Left forelimb (tissue), 1 donor: Measurements from ENCODE around the gene SPATA9.

Source experiments
- DNase-seq: peaks from one replicate; pipeline ENCODE4 v3.0.0-alpha.2; 2018; ENCODE audit warnings: low spot score

SPATA9 gene, protein sequence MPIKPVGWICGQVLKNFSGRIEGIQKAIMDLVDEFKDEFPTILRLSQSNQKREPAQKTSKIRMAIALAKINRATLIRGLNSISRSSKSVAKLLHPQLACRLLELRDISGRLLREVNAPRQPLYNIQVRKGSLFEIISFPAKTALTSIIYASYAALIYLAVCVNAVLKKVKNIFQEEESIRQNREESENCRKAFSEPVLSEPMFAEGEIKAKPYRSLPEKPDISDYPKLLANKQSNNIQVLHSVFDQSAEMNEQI

GRCh38 chr5:95682891-95683290, at the start of gene SPATA9:
Gene SPATA9 (minus strand): TSS chr5:95682991. CDS start chr5:95682854, 137 bp downstream.
- DNase-seq, result no peak

DNA sequence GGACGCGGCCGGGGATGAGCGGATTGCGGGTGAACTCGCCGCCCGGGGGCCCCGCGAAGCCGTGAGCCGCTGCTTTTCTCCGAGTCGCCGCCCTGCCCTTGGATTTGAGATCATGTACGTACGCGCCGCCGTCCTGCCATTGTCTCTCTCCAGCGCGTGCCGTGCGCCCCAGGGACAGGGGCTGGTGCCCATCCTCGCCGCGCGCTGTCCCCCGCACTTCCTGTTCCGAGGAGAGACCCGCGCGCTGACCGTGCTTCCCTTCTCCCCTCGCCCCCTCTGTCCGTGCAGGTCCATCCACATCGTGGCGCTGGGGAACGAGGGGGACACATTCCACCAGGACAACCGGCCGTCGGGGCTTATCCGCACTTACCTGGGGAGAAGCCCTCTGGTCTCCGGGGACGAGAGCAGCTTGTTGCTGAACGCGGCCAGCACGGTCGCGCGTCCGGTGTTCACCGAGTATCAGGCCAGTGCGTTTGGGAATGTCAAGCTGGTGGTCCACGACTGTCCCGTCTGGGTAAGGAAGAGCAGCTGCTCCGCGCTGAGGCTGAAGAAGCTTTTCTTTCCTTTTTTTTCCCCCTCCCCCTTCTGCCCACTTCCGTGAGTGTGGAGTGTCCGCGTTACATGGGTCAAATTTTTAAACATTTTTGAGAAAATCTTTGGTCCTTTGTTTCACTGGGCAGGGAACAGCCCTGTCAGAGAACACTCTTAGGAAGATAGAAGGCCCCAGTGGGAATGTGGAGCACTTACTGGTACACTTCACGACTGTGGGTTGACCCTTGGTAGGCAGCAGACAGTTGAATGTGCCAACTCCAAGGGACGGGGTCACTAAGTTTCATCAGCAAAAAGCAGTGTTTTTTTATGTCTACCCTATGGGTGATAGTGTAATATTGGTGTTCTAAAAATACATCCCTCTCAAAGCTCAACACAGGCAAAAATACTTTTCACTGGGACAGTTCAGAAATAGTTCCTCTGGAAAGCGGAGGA, 49.1 kb upstream of the SPATA9 start:
- DNase-seq, result peak; percentile 80

DNA sequence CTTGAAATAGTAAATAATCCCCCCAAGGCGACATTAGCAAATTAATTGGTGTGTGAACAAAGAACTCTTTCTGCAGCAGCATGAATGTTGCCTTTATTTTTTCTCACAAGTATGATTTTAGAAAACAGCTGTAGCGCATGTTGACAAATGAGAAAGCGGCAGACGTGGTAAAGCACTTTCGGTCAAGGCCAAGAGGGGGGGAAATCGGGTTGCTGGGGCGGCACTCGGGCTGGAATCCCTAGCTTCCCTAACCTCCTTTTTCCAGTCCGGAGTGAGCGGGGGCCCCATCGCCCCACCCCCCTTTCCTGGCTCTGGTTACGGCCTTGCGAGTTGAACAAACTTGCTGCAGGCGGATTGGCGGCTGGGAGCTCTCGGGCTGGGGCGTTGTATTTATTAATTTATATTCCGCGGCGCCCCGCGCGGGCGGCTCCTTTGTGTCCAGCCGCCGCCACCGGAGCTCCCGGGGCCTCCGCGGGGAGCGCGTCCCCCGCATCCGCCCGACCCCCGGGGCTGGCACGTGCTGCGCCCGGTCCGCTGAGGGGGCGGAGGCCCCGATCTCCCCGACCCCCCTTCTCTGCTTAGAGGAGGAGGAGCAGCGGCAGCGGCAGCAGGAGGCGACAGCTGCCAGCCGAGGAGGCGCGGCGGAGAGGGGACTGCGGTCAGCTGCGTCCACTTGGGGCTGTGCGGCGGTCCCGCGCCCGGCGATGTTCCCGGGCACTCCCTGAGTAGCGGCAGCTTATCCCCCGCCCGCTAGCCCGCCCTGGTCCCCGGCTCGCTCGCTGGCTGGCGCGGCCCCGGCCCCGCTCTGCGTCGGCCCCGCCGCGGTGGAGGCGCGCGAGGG, 48.2 kb upstream of the SPATA9 start, which contains the start of gene RHOBTB3:
Gene RHOBTB3, plus strand, starts transcription at position 607 of the 841 bp plus-strand sequence. CDS start 347 bp downstream, outside the sequence.
- peak; percentile 98 for DNase-seq

DNA sequence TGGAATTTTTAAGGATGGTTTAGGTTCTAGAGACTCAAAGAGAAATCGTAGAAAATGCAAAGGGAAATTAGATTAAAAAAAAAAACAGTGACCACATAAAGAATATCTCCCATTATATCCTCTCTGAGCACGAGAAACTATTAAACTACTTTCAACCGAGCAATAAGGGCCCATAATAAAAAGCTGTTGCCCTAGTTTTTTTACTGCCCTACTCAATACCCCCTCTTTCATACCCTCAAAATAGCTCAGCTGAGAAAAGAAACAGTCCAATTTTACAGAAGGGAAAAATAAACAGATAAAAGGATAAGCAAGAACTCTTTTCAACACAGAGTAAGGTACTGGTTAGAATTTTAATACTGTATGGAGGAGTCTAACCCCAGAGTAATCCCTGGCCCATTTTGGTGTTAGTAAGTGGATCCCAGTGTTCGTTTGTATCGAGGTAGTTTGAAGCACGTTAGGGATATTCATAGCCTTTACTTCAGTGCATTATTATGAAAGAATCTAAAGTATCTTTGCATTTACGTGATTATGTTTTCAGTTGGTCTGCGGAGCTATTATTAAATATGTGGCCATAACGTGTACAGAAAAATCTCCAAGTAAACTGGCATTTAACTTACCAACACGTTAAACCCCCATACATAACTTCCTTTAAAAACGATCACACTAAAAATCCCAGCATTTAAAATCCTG, 47.4 kb upstream of the SPATA9 start:
- DNase-seq, result no peak

GRCh38 chr5:95729115-95730010, 46.6 kb upstream of the SPATA9 start:
- no peak for DNase-seq

GRCh38 chr5:95728494-95729114, 45.8 kb upstream of the SPATA9 start:
- DNase-seq, result no peak

DNA sequence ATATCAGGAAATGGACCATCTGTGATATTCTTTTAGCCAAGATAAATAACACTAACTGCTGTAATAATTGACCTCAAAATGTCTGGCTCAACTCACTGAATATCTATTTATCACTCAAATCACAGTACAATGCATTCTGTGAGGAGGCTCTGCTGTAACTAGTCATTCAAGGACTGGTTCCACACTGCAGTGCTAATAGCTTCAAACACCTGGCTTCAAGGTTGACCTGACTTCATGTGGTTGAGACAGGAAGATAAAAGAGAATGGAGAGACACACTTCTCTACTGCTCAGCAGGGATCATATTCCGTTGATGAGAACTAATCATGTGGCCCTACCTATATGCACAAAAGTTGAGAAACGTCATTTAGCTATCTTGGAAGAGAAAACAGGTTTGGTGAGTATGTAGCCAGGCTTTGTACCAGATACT, 45.0 kb upstream of the SPATA9 start:
- no peak for DNase-seq

GRCh38 chr5:95726811-95727763, 44.3 kb upstream of the SPATA9 start:
- no peak for DNase-seq

DNA sequence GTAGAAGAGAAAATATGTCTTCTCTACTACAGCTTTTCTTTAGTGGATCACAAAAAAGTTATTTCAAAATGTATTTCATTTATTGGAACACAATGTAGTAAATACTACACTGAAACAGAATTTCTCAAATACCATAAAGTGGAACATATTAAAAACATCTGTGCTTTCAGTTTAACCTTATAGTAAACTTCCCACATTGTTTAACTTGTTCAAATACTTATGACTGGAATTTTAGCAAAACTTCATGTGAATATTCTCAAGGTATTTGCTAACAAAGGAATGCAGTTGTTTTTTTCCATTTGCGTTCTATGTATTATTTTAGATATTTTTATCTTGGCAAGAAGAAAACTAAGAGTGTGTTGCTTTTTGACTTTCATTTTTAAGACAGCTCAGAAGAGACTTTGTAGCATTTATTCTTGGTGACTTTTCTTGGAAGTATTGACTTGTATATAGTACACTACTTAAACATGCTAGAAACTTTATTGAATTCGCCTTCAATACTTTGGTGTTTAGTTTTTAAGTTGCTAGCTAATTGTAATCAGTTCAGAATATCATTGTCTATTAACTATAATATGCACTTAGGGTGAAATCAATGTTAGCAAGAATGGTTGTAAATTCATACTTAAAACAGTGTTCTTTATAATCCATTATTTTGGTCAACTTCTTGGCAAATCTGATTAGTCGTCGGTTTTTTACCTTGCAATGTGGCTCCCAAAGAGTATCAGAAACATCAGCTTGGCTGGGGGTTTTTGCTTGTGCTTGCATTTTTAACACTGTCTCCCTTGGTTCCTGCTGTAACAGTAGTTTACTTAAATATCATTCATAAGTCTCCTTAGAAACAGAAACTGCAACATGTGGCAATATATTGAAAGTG, 43.4 kb upstream of the SPATA9 start:
- DNase-seq, result no peak

- DNase-seq, result no peak
Observed at GRCh38 chr5:95725071-95725820, 42.5 kb upstream of the SPATA9 start.

DNA sequence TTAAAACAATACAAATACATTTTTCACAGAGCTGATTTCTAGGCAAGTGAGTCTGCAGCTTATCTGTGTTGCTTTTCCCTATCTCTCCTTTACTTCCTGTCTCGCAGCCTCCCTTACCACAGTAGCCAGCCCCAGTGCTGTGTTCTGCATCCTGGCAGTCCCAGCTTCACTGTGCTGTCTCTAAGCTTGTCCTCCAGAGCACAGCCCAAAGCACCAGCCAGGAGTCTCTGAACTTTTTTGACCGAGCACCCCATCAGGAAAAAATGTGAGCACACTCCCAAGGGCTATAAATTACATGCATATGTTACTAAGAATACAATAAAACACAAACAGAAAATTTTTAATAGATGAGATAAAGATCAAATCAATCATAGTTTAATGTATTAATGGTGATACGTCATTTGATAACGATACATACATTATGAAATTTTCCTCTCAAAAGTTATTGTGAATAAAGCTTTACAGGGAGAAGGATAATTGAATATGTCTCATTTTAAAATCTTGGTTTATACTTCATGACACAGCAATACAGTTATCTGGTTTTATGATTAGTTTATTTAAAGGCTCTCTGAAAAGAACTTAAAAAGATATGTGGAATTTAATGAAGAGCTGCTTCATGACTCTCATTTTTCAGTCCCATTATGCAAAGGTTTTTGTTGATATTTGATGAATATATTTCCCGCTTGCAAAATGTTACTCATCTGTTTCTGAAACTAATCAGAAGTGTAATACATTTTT, 41.0 kb upstream of the SPATA9 start:
- DNase-seq, result no peak

GRCh38 chr5:95721582-95722295, 38.9 kb upstream of the SPATA9 start:
- no peak for DNase-seq

DNA sequence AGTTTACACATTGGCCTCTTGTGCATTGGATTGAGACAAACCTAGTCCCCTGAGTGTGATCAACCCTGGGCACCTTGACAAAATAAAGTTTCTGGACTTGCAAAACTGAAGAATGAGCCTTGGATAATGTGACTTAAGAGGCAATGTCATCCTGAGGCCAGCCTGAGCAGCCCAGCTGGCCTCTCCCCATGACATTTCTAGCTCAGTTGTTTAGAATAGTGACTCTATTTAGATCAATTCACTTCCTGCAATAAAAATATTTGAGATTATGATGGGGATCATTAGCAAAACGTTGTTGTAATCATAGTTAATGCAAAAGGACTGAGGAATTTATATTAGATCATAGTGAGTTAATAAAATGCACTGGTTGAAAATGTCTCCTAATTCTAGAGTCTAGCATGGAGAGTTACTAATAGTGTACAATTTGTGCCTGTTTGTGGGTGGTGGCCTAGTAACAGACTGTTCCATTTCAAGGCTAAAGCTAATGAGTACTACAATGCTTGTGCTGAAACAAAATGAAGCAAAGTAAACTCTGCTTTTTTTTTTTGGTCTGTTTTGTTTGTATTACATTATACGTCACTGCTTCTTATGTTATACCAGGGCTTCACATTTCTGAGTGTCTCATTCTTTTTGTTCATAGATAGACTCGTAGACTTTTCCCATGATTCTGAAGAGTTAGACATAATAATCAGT, 37.4 kb upstream of the SPATA9 start:
- DNase-seq, result no peak

- no peak for DNase-seq
Observed at GRCh38 chr5:95718738-95719137, 35.9 kb upstream of the SPATA9 start.

- no peak for DNase-seq
Observed at GRCh38 chr5:95718203-95718602, 35.4 kb upstream of the SPATA9 start.
